ENCODE measurements around the gene NDUFC1.

DNA sequence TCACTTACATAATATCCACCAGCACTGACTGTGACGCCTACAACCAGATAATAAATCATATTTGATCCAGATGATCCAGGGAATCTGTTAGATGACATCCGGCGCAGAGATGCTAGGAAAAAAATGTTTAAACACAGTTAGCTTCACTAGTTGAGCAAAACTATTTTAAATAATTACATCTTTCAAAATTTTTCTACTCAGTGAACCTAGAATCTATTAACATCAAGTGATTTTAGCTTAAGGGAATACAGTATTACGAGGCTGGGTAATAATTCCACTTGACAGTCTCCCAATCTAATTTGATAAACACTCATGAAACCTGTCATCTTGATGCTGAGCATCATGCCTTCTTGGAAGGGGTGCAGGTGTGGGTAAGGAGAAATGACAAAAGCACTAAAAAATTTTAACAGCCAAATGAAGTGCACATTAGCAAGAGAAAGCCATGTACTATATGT is 27.0 kb downstream of the NDUFC1 start:
- TF ChIP-seq, protein P1, sequence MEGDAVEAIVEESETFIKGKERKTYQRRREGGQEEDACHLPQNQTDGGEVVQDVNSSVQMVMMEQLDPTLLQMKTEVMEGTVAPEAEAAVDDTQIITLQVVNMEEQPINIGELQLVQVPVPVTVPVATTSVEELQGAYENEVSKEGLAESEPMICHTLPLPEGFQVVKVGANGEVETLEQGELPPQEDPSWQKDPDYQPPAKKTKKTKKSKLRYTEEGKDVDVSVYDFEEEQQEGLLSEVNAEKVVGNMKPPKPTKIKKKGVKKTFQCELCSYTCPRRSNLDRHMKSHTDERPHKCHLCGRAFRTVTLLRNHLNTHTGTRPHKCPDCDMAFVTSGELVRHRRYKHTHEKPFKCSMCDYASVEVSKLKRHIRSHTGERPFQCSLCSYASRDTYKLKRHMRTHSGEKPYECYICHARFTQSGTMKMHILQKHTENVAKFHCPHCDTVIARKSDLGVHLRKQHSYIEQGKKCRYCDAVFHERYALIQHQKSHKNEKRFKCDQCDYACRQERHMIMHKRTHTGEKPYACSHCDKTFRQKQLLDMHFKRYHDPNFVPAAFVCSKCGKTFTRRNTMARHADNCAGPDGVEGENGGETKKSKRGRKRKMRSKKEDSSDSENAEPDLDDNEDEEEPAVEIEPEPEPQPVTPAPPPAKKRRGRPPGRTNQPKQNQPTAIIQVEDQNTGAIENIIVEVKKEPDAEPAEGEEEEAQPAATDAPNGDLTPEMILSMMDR (IDR thresholded peaks at IDR 0.05; ENCODE audit: extremely low read depth in 1 of 2, insufficient read depth in 1 of 2, low read depth in 1 of 2, low read length in 2 of 2): no peak
- TF ChIP-seq JUN (IDR thresholded peaks at IDR 0.05; ENCODE audit: borderline replicate concordance, insufficient read depth, insufficient read length, low read depth) (no peak), POLR2A (IDR thresholded peaks at IDR 0.05; ENCODE audit: low read depth, low read length) (no peak), EZH2 (IDR thresholded peaks at IDR 0.05; ENCODE audit: borderline replicate concordance, low read depth, low read length, severe bottlenecking) (no peak), MYC (IDR thresholded peaks at IDR 0.05; ENCODE audit: low read depth, low read length) (no peak), POLR2AphosphoS5 (IDR thresholded peaks at IDR 0.05; ENCODE audit: insufficient read depth, low read depth, low read length) (no peak), FOS (IDR thresholded peaks at IDR 0.05; ENCODE audit: borderline replicate concordance, insufficient read depth, low read length) (no peak), GATA2 (IDR thresholded peaks at IDR 0.05; ENCODE audit: insufficient read depth, insufficient read length, low read depth, low read length) (no peak)
- TF ChIP-seq, protein P2, sequence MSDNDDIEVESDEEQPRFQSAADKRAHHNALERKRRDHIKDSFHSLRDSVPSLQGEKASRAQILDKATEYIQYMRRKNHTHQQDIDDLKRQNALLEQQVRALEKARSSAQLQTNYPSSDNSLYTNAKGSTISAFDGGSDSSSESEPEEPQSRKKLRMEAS (IDR thresholded peaks at IDR 0.05; ENCODE audit: insufficient read depth, insufficient read length): no peak
